Testis (tissue), 3 donors: ENCODE measurements around the gene PXDC1. TPM values are rescaled to one million over a fixed set of nuclear protein-coding genes. Genes with fewer than 3 reads are reported as not detected.

ENCODE experiments used
- DNase-seq: peaks from one replicate; pipeline ENCODE4 v3.0.0-alpha.2; 2019
- H3K27ac ChIP-seq, 2 donors: fragments of 200-600 bp; sonication (generic); one replicate each; pipeline ENCODE4 v1.5.1; 2019
- H3K27me3 ChIP-seq: fragments of 200-600 bp; sonication (generic); one replicate; pipeline ENCODE4 v1.5.1; 2019
- H3K36me3 ChIP-seq: fragments of 200-600 bp; sonication (generic); one replicate; pipeline ENCODE4 v1.5.1; 2017; ENCODE audit warnings: low read depth; ENCODE audit errors: missing control alignments
- H3K4me1 ChIP-seq: fragments of 200-600 bp; sonication (generic); one replicate; pipeline ENCODE4 v1.5.1; 2019
- H3K4me3 ChIP-seq, 2 donors: fragments of 200-600 bp; sonication (generic); one replicate each; pipeline ENCODE4 v1.5.1; 2017 to 2019
- H3K9me3 ChIP-seq: fragments of 200-600 bp; sonication (generic); one replicate; pipeline ENCODE4 v1.5.1; 2017
- CTCF ChIP-seq, 3 experiments: fragments of 450-650 bp in 2 of 3; fragments of 200-600 bp in 1 of 3; sonication (generic) in 1 of 3; IDR thresholded peaks; one replicate each; pipeline ENCODE4 v1.5.1; 2016 to 2019; ENCODE audit warnings: antibody characterized with exemption in 3 of 3, mild to moderate bottlenecking in 2 of 3, moderate library complexity in 1 of 3
- POLR2A ChIP-seq: fragments of 450-650 bp; IDR thresholded peaks from one replicate; pipeline ENCODE4 v1.6.1; 2017; ENCODE audit warnings: antibody characterized with exemption, mild to moderate bottlenecking, moderate library complexity
- WGBS, 2 donors: methylation state at CpG; one replicate each; pipeline ENCODE4 v1.1.5; 2018; 5-methylcytosine and 5-hydroxymethylcytosine counted together
- intact Hi-C: fragments of 100-400 bp; cut with DNase I; formaldehyde crosslinking; loops from one replicate; pipeline ENCODE4 v1.15.1; 2023; ENCODE audit warnings: low total_unique reads
- polyA plus RNA-seq: library from polyadenylated mRNA; stranded (reverse); fragments of 350-450 nt; fragmentation: Illumina TruSeq; extraction: RNeasy Lipid Tissue Mini Kit (QIAGEN cat#74804); gene quantifications from one replicate; pipeline ENCODE4 v1.2.3, GENCODE V29; 2014; ENCODE audit warnings: low read depth, low replicate concordance; ENCODE audit not compliant: insufficient read depth
- total RNA-seq, 2 donors: library from RNA; depleted of rRNA; stranded (reverse); fragments of >200 nt; gene quantifications; one replicate each; pipeline ENCODE4 v1.2.3, GENCODE V29; 2016

PXDC1 gene
- total and polyA plus RNA-seq, 3 donors from 2014 or later: 14.3 to 38.2 (median 16.9) TPM

DNA sequence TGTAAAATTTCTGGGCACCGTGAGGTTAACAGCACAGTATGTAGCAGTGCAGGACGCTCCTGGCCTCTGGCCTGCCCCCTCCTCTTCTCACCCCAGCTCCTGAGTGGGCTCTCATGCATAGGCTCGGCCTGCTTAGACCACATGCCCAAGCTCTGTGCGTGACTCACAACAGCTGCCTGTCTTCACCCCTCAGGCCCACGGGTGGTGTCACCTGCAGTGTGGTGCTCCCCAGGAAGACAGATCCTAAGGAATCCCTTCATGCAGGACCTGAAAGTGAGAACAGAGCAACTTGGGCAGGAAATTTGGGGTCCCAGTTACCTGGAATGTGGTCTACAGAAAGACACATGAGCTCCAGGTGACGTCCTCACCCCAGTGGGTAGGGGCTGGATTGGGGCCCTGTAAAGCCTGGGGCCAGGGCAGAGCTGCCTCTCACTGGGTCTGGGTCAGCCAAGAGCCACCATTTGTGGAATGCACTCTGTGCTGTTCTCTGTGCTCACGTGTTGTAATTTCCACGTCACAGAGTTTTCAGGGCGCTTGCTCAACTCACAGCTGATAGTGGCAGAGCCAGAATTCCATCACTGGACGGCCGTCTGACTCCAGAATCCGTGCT is 37.0 kb upstream of the PXDC1 start:
- Histone ChIP-seq H3K9me3 (no peaks in the 10 kb centered on the region), H3K27me3 (no peaks in the 10 kb centered on the region), H3K36me3 (no peaks in the 10 kb centered on the region), H3K27ac (no peak overlapping the region), H3K4me3 (no peak overlapping the region), H3K4me1 (no peaks in the 10 kb centered on the region)
- no peak for DNase-seq
- WGBS, 2 donors: 77 to 88% methylated on average over 10 to 12 of the region's 12 CpGs
- intact Hi-C loops: no loop called here
- TF ChIP-seq POLR2A (no peak), CTCF (IDR thresholded peaks at IDR 0.05) (no peak)

DNA sequence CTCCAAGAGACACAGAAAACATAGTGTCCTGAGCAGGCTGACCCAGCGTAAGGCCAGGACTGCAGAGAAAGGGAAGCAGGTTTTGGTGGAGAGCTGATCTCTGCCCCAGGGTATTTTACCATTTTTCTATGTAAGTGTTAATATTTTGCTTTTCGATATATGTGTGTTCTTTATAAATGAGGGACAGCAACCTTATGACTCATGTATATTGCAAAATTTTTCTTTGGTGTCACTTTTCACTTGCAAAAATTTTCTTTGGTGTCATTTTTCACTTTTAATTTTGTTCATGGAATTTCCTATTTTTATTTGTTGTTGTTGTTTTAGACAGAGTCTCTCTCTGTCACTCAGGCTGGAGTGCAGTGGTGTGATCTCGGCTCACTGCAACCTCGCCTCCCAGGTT is 34.6 kb upstream of the PXDC1 start:
- H3K4me3 ChIP-seq: no peak overlapping the region
- no peaks in the 10 kb centered on the region for H3K36me3 ChIP-seq

DNA sequence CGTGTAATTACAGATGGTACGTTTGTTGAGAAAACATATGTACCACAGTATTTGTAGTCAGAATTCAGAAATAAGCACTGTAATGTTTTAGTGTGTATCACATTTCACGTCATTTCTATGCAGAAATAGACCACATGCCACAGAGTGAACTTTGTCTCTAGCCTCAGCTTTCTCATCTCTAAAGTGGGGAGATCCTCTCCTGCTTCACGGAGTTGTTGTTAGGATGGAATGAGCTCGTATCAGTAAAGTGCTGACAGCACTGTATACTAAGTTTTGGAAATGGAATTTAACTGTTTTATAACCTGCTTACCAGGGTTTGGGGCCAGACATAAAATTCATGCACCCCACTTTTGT is 34.2 kb upstream of the PXDC1 start:
- Histone ChIP-seq H3K4me1 (no peaks in the 10 kb centered on the region), H3K27me3 (no peaks in the 10 kb centered on the region), H3K36me3 (no peaks in the 10 kb centered on the region), H3K27ac (no peak overlapping the region), H3K9me3 (no peaks in the 10 kb centered on the region), H3K4me3 (no peak overlapping the region)
- TF ChIP-seq CTCF (IDR thresholded peaks at IDR 0.05): no peak
- no peak for TF ChIP-seq POLR2A
- intact Hi-C loops: no loop called here
- WGBS, 2 donors: 83 to 85% methylated on average over 5 of the region's 5 CpGs
- DNase-seq: no peak

More for the DNA sequence above, 34.6 kb upstream of the PXDC1 start:
- TF ChIP-seq CTCF (IDR thresholded peaks at IDR 0.05) (no peak), POLR2A (no peak)
- intact Hi-C loops: no loop called here
- Histone ChIP-seq H3K27me3 (no peaks in the 10 kb centered on the region), H3K4me1 (no peaks in the 10 kb centered on the region), H3K9me3 (no peaks in the 10 kb centered on the region), H3K27ac (no peak overlapping the region)
- DNase-seq: no peak
- WGBS, 2 donors: 92 to 93% methylated on average over 4 of the region's 4 CpGs

GRCh38 chr6:3784885-3785744 is 33.6 kb upstream of the PXDC1 start:
- no peak for TF ChIP-seq POLR2A
- no peak for TF ChIP-seq CTCF (IDR thresholded peaks at IDR 0.05)
- intact Hi-C loops: no loop called here
- DNase-seq: no peak

More at GRCh38 chr6:3784885-3785744, 33.6 kb upstream of the PXDC1 start:
- WGBS, 2 donors: 91 to 93% methylated on average over 26 of the region's 26 CpGs
- Histone ChIP-seq H3K4me3 (no peak overlapping the region), H3K36me3 (no peaks in the 10 kb centered on the region), H3K9me3 (no peaks in the 10 kb centered on the region), H3K27ac (no peak overlapping the region), H3K27me3 (no peaks in the 10 kb centered on the region), H3K4me1 (no peaks in the 10 kb centered on the region)
